RWPE1 (cell line): Measurements from ENCODE around the gene RASAL2.
"Not testable (repeated sequence)": the region's sequence is repeated elsewhere in the genome, so short reads cannot be mapped to it uniquely, and the experiment has no call there.

ENCODE experiments used
- CTCF ChIA-PET: fragments of 350-600 bp; sonication (Branson Sonifier 250); formaldehyde crosslinking; extraction: SDS; loops from one replicate; lab custom pipeline; 2021; lab: Yijun Ruan, JAX
- POLR2A ChIA-PET: fragments of 400-600 bp; formaldehyde crosslinking; extraction: SDS; loops from one replicate; lab custom pipeline; 2020; ENCODE audit warnings: antibody characterized with exemption; ENCODE audit not compliant: low non-redundant PET; lab: Yijun Ruan, JAX
- DNase-seq: peaks from one replicate; pipeline ENCODE4 v3.0.0; 2012; ENCODE audit warnings: low spot score
- H3K27ac ChIP-seq: fragments of 450-650 bp; 2 replicates; pipeline ENCODE4 v1.5.1; 2017
- CTCF ChIP-seq: fragments of 450-650 bp; conservative IDR thresholded peaks from 2 replicates; pipeline ENCODE4 v1.5.1; 2017; ENCODE audit warnings: low read depth, mild to moderate bottlenecking

The RASAL2 gene

GRCh38 chr1:178241057-178241456, 147.2 kb downstream of the RASAL2 start:
- POLR2A ChIA-PET = no interaction called here

DNA sequence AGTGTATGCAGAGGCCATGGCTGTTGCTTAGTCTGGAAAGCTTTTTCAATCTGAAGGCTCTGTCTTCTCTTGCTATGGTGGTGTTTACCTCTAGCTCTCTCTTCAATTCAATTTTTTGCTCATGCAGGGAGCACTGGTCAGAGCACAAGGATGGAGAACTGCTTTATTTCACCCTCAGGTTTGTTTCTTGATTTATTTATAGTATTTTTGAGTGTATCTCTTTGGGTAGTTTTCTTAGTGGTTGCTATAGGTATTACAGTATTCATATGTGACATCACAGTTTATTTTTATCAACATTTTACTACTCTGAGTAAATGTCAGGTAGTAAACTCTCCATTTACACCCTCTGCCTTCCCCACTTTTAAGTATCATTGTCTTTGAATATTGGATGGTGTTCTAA, 147.9 kb downstream of the RASAL2 start:
- ChIA-PET POLR2A (no interaction called here), CTCF (interaction anchor here (1.0 kb wide), 1 partner anchor 57 kb away, joined by 3 read pairs; no protein-coding TSS in a partner anchor)
- H3K27ac ChIP-seq = no peak overlapping the region

More at GRCh38 chr1:178241057-178241456, 147.2 kb downstream of the RASAL2 start:
- H3K27ac ChIP-seq = no peak overlapping the region
- DNase-seq = peak; percentile 22
- TF ChIP-seq CTCF = no peak
- CTCF ChIA-PET = interaction anchor here (1.0 kb wide), 1 partner anchor 58 kb away, joined by 3 read pairs; no protein-coding TSS in a partner anchor

GRCh38 chr1:178243119-178243518, 149.2 kb downstream of the RASAL2 start:
- POLR2A ChIA-PET = no interaction called here
- H3K27ac ChIP-seq = no peak overlapping the region; the same call in 1 of the 2 replicates
- no peak for DNase-seq
- TF ChIP-seq CTCF = no peak
- CTCF ChIA-PET = no interaction called here

More for the DNA sequence above, 147.9 kb downstream of the RASAL2 start:
- TF ChIP-seq CTCF = no peak
- no peak for DNase-seq

DNA sequence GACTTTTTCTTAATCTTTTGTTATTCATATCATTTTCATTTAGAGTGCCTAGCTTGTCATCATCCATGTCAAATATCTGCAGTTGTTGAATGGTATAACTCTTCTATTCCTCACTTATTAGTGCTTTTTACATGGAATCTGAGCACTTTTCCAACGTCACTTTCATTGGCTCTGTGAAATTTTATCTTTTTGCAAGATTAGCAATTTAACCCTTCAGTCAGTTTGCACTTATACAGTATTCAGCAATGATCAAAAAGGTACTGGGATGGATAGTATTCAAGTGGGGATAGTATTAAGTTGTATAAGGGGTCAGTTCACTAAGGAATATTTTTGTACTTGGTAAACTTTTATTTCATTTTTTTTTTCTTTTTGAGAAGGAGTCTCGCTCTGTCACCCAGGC, 150.0 kb downstream of the RASAL2 start:
- POLR2A ChIA-PET = no interaction called here
- H3K27ac ChIP-seq = no peak overlapping the region
- no peak for TF ChIP-seq CTCF
- CTCF ChIA-PET = no interaction called here
- no peak for DNase-seq

GRCh38 chr1:178248284-178248683, 154.4 kb downstream of the RASAL2 start:
- CTCF ChIA-PET, POLR2A ChIA-PET, H3K27ac ChIP-seq, DNase-seq: not testable (repeated sequence)

- CTCF ChIA-PET = interaction anchor here (0.5 kb wide), 1 partner anchor 46 kb away, joined by 3 read pairs; no protein-coding TSS in a partner anchor
- POLR2A ChIA-PET, H3K27ac ChIP-seq, DNase-seq: not testable (repeated sequence)
Observed at GRCh38 chr1:178253581-178253980, 159.7 kb downstream of the RASAL2 start.

- POLR2A ChIA-PET = no interaction called here
- DNase-seq = no peak
- CTCF ChIA-PET = interaction anchor here (0.8 to 1.1 kb wide), 2 partner anchors 35 to 291 kb away, joined by 3 to 4 read pairs; no protein-coding TSS in a partner anchor
- TF ChIP-seq CTCF = no peak
- H3K27ac ChIP-seq = no peak overlapping the region
Observed at GRCh38 chr1:178254433-178254832, 160.5 kb downstream of the RASAL2 start.
